Midbrain (tissue), 1 donor: ENCODE measurements around the gene ZFAND3.
A peak's percentile ranks its signal among the peaks of the same experiment; 100 is the strongest.
"Not testable (repeated sequence)": the region's sequence is repeated elsewhere in the genome, so short reads cannot be mapped to it uniquely, and the experiment has no call there.

ENCODE experiments used
- DNase-seq: peaks from one replicate; lab custom pipeline; 2025; lab: John Stamatoyannopoulos, UW

ZFAND3 gene

GRCh38 chr6:38049861-38050397 is 230.4 kb downstream of the ZFAND3 start:
- DNase-seq = not testable (repeated sequence)

DNA sequence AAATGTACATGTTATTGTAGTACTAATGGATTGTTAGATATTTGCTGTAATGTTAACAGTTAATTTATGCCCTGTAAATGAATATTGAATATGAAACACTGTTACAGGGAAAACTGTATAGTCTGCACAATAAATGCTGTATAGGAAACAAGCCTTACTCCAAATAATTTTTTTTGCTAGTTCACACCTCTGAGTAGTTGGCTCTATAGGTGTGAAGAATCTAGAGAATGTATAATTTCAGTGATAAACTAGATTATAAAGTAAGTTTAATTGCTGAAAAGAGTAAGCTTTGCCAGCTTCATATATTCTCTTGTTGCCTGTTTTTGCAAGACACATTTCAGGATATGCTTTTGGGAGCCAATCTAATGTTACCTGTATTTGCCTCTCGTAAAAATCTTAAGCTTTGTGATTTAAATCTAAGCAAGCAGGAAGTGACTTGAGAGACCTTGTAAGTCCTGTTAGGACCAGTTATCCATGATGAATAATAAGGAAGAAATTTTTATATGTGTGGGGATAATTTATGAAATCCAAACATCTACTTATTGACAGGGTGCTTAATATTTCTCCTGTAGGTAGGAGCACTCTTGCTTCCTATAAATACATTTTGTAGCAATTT is 232.4 kb downstream of the ZFAND3 start:
- no peak for DNase-seq

DNA sequence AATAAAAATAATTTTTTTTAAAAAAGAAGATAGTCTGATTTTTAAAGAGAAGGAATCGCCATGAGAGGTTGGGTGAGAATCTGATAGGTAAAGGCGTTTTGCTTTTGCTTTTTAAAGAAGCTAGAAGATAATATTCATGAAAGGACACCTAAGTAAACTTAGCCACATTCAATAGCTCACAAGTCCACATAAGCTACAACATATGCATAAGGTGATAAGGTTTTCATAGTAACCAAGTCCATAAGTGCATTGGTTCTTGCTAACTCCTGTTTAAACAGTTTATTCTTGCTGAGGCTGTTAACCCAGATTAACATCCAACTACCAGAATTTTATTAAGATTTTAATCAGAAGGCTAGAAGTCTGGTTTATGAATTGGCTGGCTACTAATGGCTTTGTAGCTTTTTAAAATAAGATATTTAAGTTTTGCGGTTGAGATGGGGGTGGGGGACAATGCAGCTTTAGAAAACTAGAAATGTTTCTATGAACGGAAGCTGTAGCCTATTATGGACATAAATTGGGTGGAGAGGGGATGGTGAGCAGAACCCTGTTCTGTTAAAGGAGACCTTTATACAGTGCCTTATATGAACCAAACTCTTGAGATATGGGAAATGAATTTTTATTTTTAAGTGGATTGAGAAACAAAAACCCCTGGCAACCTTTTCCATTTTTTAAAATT is 235.1 kb downstream of the ZFAND3 start:
- no peak for DNase-seq

- DNase-seq = no peak
Measured at GRCh38 chr6:38055203-38055589, 235.7 kb downstream of the ZFAND3 start.

DNA sequence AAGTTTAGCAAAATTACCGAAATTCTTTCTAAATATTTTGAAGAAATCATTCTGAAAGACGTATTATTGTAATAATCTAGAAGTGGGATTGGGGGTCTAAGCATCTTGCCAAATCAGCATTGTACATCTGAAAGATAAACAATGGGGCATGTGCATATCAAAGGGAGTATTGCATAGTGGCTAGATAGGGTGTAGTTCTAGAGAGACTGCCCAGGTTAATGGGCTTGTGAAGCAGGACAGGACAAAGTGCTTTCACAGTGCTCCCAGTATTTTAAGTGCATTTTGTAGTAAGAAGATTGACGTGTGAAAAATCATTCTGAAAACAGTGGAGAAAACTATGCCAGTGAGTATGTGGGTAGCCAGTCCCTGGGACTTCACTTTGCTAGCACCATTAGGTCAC is 236.8 kb downstream of the ZFAND3 start:
- DNase-seq = no peak

DNA sequence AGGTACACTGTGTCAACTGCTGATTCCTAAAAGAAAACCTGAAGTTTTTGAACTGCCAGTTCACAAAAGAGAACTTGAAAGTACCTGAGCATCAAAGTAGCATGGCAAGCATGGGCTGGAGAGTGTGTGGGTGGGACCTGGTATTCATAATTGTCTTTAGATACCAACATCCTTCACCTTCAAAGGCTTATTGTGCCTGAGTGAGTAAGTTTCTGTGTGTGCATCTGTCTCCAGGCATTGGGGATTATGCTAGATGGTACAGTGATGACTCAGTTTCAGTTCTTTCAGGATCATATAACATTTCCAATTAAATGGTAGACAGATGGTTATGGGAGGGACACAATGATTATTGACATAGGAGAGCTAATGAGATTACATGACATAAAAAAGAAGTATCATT is 238.5 kb downstream of the ZFAND3 start:
- no peak for DNase-seq

DNA sequence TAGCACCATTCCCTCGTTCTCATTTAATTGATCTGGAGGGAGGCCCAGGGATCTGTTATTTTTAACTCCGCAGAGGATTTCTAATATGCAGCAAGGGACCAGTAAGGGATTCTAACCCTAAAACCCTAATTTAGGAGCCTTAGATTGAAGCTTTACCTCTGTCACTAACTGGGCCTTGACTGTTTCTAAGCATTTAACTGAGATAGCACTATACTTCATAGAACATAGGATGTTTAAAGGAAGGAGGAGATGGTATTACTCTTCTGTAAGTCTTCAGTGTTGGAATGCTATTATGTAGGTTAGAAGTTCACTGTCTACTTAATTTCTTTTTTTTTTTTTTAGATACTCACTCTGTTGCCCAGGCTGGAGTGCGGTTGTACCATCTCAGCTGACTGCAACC is 242.5 kb downstream of the ZFAND3 start:
- DNase-seq = no peak

DNA sequence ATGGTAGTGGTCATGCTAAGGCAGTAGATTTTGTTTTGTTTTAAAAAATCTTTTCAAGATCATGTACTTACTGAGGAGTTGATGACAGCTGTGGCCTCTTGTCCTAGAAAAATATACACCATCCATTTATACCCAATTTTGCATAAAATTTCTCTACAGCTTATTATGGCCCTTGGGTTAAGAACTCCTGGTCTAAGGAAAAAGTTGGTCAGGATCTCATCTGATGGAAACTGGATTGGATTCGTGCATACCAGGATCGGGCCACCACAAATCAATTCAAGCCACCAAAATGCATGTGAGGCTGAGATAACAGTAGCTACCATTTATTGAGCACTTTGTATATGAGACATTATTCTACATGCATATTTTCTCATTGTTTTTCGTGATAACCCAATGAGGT is 244.4 kb downstream of the ZFAND3 start:
- DNase-seq = no peak

GRCh38 chr6:38064431-38064830 is 244.9 kb downstream of the ZFAND3 start:
- no peak for DNase-seq

GRCh38 chr6:38065734-38066305 is 246.3 kb downstream of the ZFAND3 start:
- no peak for DNase-seq

DNA sequence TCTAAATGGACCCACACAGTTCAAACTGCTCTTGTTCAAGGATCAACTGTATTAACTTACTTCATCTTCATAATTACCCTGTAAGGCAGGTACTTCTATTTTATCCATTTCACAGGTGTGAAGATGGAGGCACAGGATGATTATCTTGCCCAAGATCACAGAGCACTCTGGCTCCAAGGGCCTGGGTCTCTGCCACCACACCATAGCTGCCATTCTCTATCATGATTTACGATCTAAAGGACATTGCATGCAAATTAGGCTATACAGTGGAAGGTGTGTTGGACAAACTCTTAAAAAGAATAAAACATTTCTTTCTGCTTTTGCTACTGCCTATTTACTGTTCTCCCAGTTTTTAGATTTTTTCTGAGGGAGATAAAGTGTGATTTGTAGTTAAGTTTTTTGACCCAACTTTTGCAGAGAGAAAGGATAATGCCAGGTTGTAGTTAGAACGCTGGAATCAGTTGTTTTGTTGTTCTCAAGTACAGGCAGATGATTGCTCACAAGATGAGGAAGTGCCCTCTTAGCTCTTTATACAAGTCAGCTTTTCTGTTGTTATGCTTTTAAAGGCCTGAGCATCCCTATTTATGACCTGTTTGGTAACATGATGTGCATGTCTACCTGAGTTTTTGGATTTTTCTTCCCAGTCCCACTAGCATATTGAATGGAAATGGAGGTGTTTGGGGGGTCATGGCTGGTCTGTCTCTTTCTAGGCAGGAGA is 247.9 kb downstream of the ZFAND3 start:
- no peak for DNase-seq

- peak; percentile 43 for DNase-seq
Measured at GRCh38 chr6:38068854-38069590, 249.5 kb downstream of the ZFAND3 start.

- DNase-seq = no peak
Measured at GRCh38 chr6:38077488-38078030, 258.0 kb downstream of the ZFAND3 start.

GRCh38 chr6:38078671-38079070 is 259.1 kb downstream of the ZFAND3 start:
- no peak for DNase-seq

- DNase-seq = no peak
Measured at GRCh38 chr6:38079107-38079506, 259.6 kb downstream of the ZFAND3 start.

DNA sequence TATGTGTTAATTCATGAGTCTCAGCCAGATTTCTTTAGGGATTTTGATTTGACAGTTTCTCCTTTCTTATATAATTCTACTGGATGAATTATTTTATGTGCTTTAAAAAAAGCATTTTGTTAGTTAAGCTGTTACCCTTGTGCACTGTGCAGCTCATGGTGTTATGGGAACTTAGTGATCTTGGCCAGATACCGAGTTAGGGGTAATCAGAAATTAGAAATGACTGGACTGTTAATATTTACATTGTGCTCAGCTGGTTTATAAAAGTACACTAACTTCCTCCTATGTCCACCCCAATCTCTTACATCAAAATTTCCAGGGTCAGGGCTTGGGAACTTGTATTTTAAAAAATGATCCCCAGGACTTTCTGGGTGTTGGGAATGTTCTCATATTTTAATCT is 260.0 kb downstream of the ZFAND3 start:
- no peak for DNase-seq

GRCh38 chr6:38080360-38080759 is 260.8 kb downstream of the ZFAND3 start:
- DNase-seq = no peak

DNA sequence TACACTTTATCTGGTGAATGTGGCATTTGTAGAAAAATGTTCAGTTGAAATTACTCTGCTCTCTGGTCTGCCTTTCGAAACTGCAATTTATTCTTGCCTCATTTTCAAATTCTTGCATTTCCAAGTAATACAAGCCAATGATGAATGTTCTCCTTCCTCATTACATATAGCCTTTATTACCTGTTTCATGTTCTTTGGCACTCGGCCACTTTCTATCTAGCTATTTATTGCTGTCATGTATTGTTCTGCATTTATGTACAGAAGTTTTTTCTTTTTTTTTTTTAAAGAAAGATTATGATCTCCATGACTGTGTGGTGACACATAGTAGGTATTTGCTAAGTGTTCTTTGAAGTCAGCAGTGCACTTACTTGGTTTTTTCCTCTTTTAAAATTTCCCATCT is 261.4 kb downstream of the ZFAND3 start:
- DNase-seq = no peak

- DNase-seq = no peak
Measured at GRCh38 chr6:38085031-38085430, 265.5 kb downstream of the ZFAND3 start.

- DNase-seq = no peak
Measured at GRCh38 chr6:38086346-38086745, 266.8 kb downstream of the ZFAND3 start.

- peak; percentile 30 for DNase-seq
Measured at GRCh38 chr6:38088010-38088409, 268.5 kb downstream of the ZFAND3 start.

- no peak for DNase-seq
Measured at GRCh38 chr6:38088829-38089228, 269.3 kb downstream of the ZFAND3 start.
